Measurements from ENCODE around the gene BCHE.
A peak's percentile ranks its signal among the peaks of the same experiment; 100 is the strongest.

Gene BCHE

DNA sequence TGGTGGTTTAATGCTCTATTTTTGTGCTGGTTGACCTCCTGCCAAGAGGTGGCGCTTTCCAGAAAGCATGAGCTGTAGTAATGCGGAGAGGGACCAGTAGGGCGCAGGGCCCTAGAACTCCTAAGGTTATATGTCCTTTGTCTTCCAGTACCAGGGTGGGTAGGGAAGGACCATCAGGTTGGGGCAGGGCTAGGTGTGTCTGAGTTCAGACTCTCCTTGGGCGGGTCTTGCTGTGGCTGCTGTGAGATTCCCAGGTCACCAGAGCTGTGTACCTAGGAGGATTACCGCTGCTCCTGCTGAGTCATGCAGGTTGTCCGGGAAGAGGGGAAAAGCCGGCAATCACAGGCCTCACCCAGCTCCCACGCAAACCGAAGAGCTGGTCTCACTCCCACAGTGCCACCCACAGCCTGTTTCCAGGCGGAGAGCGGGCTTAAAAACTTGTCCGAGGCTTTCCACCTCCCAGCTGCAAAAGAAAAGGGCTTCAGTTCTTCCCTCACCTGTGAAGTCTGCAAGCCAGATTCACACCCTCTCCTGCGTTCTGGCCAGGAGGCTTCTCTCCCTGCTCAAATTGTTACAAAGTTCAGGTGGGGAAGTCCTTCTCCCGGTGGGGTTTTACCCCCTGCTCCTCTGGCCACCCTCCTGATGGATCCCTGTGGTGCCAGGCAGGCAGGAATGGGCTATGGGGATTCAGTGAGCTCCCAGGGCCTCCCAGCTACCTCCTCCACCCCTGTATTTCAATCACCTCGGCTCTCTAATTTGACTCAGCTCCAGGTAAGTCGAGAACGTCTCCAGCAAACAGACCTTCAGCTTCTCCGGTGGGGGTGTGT is 37.7 kb upstream of the BCHE start:
- H3K4me3 ChIP-seq (replicated peaks; ENCODE audit: low read depth, low read length): no peak overlapping the region
- TF ChIP-seq, protein P1, sequence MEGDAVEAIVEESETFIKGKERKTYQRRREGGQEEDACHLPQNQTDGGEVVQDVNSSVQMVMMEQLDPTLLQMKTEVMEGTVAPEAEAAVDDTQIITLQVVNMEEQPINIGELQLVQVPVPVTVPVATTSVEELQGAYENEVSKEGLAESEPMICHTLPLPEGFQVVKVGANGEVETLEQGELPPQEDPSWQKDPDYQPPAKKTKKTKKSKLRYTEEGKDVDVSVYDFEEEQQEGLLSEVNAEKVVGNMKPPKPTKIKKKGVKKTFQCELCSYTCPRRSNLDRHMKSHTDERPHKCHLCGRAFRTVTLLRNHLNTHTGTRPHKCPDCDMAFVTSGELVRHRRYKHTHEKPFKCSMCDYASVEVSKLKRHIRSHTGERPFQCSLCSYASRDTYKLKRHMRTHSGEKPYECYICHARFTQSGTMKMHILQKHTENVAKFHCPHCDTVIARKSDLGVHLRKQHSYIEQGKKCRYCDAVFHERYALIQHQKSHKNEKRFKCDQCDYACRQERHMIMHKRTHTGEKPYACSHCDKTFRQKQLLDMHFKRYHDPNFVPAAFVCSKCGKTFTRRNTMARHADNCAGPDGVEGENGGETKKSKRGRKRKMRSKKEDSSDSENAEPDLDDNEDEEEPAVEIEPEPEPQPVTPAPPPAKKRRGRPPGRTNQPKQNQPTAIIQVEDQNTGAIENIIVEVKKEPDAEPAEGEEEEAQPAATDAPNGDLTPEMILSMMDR (IDR thresholded peaks at IDR 0.05; ENCODE audit: low read length, missing control alignments): no peak
- no peak for DNase-seq (ENCODE audit: low read depth)

DNA sequence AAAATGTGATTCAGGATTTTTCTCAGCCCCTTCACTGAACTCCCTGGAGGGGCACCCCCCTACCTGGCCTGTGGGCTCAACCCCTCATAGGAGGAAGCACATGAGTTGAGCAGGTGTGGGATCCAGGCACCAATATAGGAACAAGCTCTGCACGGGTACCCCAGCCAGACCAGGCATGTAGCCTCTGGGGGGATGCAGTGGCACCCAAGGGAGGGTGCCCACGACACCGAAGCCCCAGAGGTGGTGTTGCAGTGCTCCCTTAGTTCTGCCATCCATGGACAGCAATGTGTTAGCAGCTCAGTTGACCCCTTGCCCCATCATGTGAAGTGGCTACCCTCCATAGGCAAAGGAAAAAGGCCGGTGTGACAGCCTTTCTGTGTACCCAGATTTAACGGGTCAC is 30.9 kb upstream of the BCHE start:
- TF ChIP-seq, protein P1 (IDR thresholded peaks at IDR 0.05; ENCODE audit: low read length, missing control alignments): no peak
- no peak for DNase-seq (ENCODE audit: low read depth)

DNA sequence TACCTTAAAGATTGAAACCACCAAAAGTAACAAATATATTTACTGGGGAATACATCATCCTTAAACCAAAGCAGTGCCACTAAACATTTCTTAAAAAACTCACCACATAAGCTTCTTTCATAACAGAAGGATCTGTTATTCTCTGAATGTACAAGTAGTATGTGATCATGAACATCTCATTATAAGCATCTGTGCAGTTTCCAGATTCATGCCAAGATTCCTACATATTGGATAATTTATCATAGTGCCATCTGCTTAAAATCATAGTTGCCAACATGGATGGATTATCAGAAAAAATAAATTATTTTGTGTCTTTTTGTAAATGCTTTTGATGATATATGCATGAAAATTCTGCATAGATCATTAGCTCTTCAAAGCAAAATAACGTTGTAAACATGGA is 21.8 kb upstream of the BCHE start:
- no peak overlapping the region for H3K4me3 ChIP-seq (replicated peaks; ENCODE audit: low read depth, low read length)
- TF ChIP-seq, protein P1 (IDR thresholded peaks at IDR 0.05; ENCODE audit: low read length, missing control alignments): no peak
- DNase-seq (ENCODE audit: low read depth): no peak

More for the DNA sequence above, 30.9 kb upstream of the BCHE start:
- no peak overlapping the region for H3K4me3 ChIP-seq (replicated peaks; ENCODE audit: low read depth, low read length)

DNA sequence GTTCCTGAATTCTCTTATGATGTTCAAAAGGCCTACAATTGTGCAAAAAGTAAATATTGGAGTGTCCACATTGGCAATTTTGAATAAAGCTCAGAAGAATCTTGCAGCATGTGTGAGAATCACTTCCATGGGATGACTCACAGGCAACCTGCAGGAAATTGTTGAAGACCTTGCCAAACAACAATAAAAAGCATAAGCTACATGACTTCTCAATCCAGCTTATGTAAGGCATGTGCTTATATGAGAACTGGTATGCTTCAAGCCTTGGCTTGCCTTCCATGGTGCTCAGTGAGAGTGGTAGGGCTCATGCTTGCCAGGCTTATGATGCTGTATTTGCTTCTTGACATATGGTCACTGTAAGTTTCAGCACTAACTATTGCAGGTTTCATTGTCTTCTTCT is 18.4 kb upstream of the BCHE start:
- TF ChIP-seq, protein P1 (IDR thresholded peaks at IDR 0.05; ENCODE audit: low read length, missing control alignments): no peak
- H3K4me3 ChIP-seq (replicated peaks; ENCODE audit: low read depth, low read length): no peak overlapping the region
- peak; percentile 74 for DNase-seq (ENCODE audit: low read depth)

DNA sequence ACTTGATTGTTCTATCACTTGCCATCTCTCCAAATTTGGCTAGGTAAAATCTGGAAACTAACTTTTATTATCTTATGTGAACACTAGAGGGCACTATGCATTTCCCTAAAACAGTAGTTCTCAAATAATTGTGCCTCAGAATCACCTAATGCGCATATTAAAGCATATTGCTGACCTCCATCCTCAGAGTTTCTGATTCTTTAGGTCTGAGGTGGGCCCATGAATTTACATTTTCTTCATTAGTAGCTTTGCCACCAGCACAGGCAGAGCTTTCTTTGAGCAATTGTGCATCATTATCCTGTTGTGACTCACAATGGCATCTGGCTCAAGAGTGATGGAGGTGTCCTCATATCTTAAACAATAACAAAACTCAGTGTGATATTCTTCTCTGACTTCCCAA is 17.5 kb upstream of the BCHE start:
- peak; percentile 38 for DNase-seq (ENCODE audit: low read depth)
- TF ChIP-seq, protein P1 (IDR thresholded peaks at IDR 0.05; ENCODE audit: low read length, missing control alignments): peak; percentile 60
- no peak overlapping the region for H3K4me3 ChIP-seq (replicated peaks; ENCODE audit: low read depth, low read length)

DNA sequence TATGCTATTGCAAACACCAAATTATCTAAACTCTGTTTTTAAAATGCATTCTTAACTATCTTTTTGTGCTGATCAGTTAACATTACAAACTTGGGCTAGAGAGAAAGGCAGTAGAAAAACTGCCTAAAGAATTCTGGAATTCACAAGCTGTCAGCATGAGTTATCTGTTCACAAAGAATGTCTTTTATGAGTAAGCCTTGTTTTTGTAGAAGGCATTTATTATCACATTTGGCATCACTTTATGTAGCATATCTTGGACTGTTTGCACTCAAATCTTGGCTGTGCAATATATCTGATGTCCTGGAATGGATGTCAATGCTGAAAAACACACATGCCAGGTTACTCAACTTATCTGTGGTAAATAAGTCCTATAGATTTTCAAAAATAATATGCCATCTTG is 15.5 kb upstream of the BCHE start:
- H3K4me3 ChIP-seq (replicated peaks; ENCODE audit: low read depth, low read length): no peak overlapping the region
- TF ChIP-seq, protein P1 (IDR thresholded peaks at IDR 0.05; ENCODE audit: low read length, missing control alignments): no peak
- peak; percentile 25 for DNase-seq (ENCODE audit: low read depth)

DNA sequence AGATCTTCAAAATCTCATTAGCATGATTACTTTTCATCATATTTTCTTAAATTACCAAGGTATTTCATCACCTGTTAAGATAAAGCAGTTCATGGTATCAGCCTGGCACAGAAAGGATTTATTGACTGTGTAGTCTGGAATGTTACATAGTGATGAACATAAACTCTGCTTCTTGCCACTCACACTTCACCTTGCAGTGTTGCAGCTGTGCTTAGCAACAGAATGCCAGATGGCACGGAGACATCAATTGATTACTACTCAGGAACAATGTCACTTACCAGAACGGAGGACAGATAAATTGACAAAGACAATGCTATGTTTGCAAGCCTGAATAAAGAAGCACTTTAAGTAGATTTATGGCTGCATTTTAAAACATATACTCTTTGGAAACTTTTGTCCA is 15.0 kb upstream of the BCHE start:
- no peak for DNase-seq (ENCODE audit: low read depth)
- no peak overlapping the region for H3K4me3 ChIP-seq (replicated peaks; ENCODE audit: low read depth, low read length)
- TF ChIP-seq, protein P1 (IDR thresholded peaks at IDR 0.05; ENCODE audit: low read length, missing control alignments): no peak
